Neutrophil (primary cell): ENCODE results near the gene PRKCE.

ENCODE experiments used
- H3K27ac ChIP-seq: fragments of 200-600 bp; sonication (generic); 2 replicates; pipeline ENCODE4 v1.5.1; 2016; ENCODE audit warnings: mild to moderate bottlenecking, moderate library complexity
- H3K27me3 ChIP-seq: fragments of 200-600 bp; sonication (generic); 2 replicates; pipeline ENCODE4 v1.6.0; 2016; ENCODE audit warnings: mild to moderate bottlenecking
- H3K36me3 ChIP-seq: fragments of 200-600 bp; sonication (generic); 2 replicates; pipeline ENCODE4 v1.5.1; 2017
- H3K4me1 ChIP-seq, 2 experiments: fragments of 200-600 bp in 1 of 2; sonication (generic) in 1 of 2; 1 replicate in 1 of 2; 2 replicates in 1 of 2; pipeline versions ENCODE4 v1.5.1 to v1.6.1; 2013 to 2016; ENCODE audit warnings: low read depth in 1 of 2, low read length in 1 of 2, mild to moderate bottlenecking in 1 of 2, moderate library complexity in 1 of 2; ENCODE audit not compliant: control insufficient read depth in 1 of 2, insufficient read depth in 1 of 2
- H3K4me3 ChIP-seq, 2 experiments: fragments of 200-600 bp in 1 of 2; sonication (generic) in 1 of 2; 1 replicate in 1 of 2; 2 replicates in 1 of 2; pipeline ENCODE4 v1.5.1; 2013 to 2016; ENCODE audit warnings: low read depth in 1 of 2, low read length in 1 of 2, mild to moderate bottlenecking in 1 of 2, moderate library complexity in 1 of 2
- H3K9me3 ChIP-seq: fragments of 200-600 bp; sonication (generic); 2 replicates; pipeline ENCODE4 v1.5.1; 2016
- CTCF ChIP-seq: fragments of 200-600 bp; sonication (generic); IDR thresholded peaks from 2 replicates; pipeline ENCODE4 v1.5.1; 2016; ENCODE audit warnings: antibody characterized with exemption

The PRKCE gene

GRCh38 chr2:45876611-45877010 lies 225.1 kb downstream of the PRKCE start:
- H3K9me3 ChIP-seq, result peaks cover 4% of the 10 kb centered on the region
- no peaks in the 10 kb centered on the region for H3K4me1 ChIP-seq
- no peaks in the 10 kb centered on the region for H3K27me3 ChIP-seq
- no peaks in the 10 kb centered on the region for H3K36me3 ChIP-seq
- H3K4me3 ChIP-seq, result no peak overlapping the region
- H3K27ac ChIP-seq, result no peak overlapping the region
- TF ChIP-seq CTCF, result no peak

- Histone ChIP-seq H3K36me3 (no peaks in the 10 kb centered on the region), H3K4me1 (no peaks in the 10 kb centered on the region), H3K27me3 (no peaks in the 10 kb centered on the region), H3K9me3 (peaks cover 4% of the 10 kb centered on the region), H3K27ac (no peak overlapping the region), H3K4me3 (no peak overlapping the region)
- TF ChIP-seq CTCF, result no peak
Observed at GRCh38 chr2:45879406-45879805, 227.9 kb downstream of the PRKCE start.

- no peak for TF ChIP-seq CTCF
Observed at GRCh38 chr2:45879936-45880335, 228.5 kb downstream of the PRKCE start.

GRCh38 chr2:45881970-45882581 lies 230.6 kb downstream of the PRKCE start:
- Histone ChIP-seq H3K27ac (no peak overlapping the region), H3K9me3 (no peaks in the 10 kb centered on the region), H3K4me3 (no peak overlapping the region), H3K36me3 (no peaks in the 10 kb centered on the region), H3K4me1 (peaks cover 13 to 14% of the 10 kb centered on the region in 2 experiments), H3K27me3 (no peaks in the 10 kb centered on the region)
- TF ChIP-seq CTCF, result no peak

More at GRCh38 chr2:45879936-45880335, 228.5 kb downstream of the PRKCE start:
- Histone ChIP-seq H3K4me1 (no peaks in the 10 kb centered on the region), H3K27ac (no peak overlapping the region), H3K36me3 (no peaks in the 10 kb centered on the region), H3K4me3 (no peak overlapping the region), H3K9me3 (peaks cover 4% of the 10 kb centered on the region), H3K27me3 (no peaks in the 10 kb centered on the region)

- Histone ChIP-seq H3K27ac (no peak overlapping the region), H3K4me1 (peaks cover 22 to 23% of the 10 kb centered on the region in 2 experiments), H3K27me3 (no peaks in the 10 kb centered on the region), H3K36me3 (no peaks in the 10 kb centered on the region), H3K4me3 (no peak overlapping the region), H3K9me3 (no peaks in the 10 kb centered on the region)
- TF ChIP-seq CTCF, result no peak
Observed at GRCh38 chr2:45882707-45883602, 231.5 kb downstream of the PRKCE start.
